Measurements from ENCODE around the gene POMP. TPM values are rescaled to one million over a fixed set of nuclear protein-coding genes. Genes with fewer than 3 reads are reported as not detected.

Gene POMP
- polyA plus RNA-seq, 3 donors = 31.3 to 153 (median 145) TPM

DNA sequence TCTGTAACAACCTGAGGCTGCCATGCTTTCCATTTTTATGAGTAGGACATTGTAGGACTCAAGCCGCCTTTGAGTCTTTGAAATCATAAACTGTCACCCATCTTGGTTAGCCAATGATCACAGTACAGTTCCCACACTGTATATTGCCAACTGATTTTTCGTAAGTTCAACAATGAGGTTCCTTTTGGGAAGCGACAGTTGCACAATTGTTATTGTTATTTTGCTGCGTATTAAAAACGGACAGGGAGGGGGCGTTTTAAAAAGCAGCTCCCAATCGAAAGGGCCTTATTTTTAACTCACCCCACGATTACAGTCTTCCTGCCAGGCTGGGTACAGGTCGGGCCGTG, 59.2 kb downstream of the POMP start:
- TF ChIP-seq, protein P1, sequence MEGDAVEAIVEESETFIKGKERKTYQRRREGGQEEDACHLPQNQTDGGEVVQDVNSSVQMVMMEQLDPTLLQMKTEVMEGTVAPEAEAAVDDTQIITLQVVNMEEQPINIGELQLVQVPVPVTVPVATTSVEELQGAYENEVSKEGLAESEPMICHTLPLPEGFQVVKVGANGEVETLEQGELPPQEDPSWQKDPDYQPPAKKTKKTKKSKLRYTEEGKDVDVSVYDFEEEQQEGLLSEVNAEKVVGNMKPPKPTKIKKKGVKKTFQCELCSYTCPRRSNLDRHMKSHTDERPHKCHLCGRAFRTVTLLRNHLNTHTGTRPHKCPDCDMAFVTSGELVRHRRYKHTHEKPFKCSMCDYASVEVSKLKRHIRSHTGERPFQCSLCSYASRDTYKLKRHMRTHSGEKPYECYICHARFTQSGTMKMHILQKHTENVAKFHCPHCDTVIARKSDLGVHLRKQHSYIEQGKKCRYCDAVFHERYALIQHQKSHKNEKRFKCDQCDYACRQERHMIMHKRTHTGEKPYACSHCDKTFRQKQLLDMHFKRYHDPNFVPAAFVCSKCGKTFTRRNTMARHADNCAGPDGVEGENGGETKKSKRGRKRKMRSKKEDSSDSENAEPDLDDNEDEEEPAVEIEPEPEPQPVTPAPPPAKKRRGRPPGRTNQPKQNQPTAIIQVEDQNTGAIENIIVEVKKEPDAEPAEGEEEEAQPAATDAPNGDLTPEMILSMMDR (IDR thresholded peaks at IDR 0.05) = no peak
- Histone ChIP-seq H4K20me1 (ENCODE audit: insufficient read depth, low read length) (no peaks in the 10 kb centered on the region), H3K27ac (ENCODE audit: low read depth in 1 of 2, low read length in 2 of 2) (peak overlapping the region; percentile 97 to 100), H3K4me1 (ENCODE audit: control insufficient read depth in 1 of 2, insufficient read depth in 2 of 2, low read length in 2 of 2) (peaks cover 24 to 27% of the 10 kb centered on the region in 2 donors), H3K27me3 (ENCODE audit: control insufficient read depth in 2 of 2, insufficient read depth in 2 of 2, low read length in 2 of 2) (no peaks in the 10 kb centered on the region), H3K4me2 (replicated peaks; ENCODE audit: extremely low read depth, low read length, poor library complexity, severe bottlenecking) (peak overlapping the region; percentile 83), H3K9ac (ENCODE audit: insufficient read depth, low read length, poor library complexity, severe bottlenecking) (peak overlapping the region; percentile 93), H3K4me3 (replicated peaks in 1 of 3; ENCODE audit: low read depth in 2 of 3, low read length in 3 of 3) (peak overlapping the region; percentile 78 to 89 (median 80)), H2AFZ (ENCODE audit: insufficient read depth, low read depth, low read length, poor library complexity, severe bottlenecking) (peak overlapping the region; percentile 89), H3K79me2 (ENCODE audit: insufficient read depth, low read length) (peaks cover 6% of the 10 kb centered on the region), H3K9me3 (replicated peaks in 1 of 2; ENCODE audit: control insufficient read depth in 1 of 2, insufficient read depth in 1 of 2, low read length in 2 of 2) (no peaks in the 10 kb centered on the region), H3K36me3 (replicated peaks in 1 of 2; ENCODE audit: control insufficient read depth in 1 of 2, insufficient read depth in 2 of 2, low read length in 2 of 2) (peaks cover 6 to 7% of the 10 kb centered on the region in 2 donors)
- Mint-ChIP-seq H3K4me1 (peaks cover 27% of the 10 kb centered on the region), H3K36me3 (peaks cover 16 to 20% of the 10 kb centered on the region in 2 donors), H3K27ac (peak overlapping the region; percentile 91 to 98 (median 97)), H3K27me3 (ENCODE audit: low read depth in 3 of 3) (peaks cover 2 to 4% (median 3%) of the 10 kb centered on the region in 3 donors), H3K9me3 (no peaks in the 10 kb centered on the region), H3K4me3 (peak overlapping the region; percentile 87 to 98)
- DNase-seq = peak; percentile 47 to 63 (median 56)
- intact Hi-C loops (cut with micrococcal nuclease) = loop anchor here in 1 of 2 donors (5.0 to 10.0 kb wide), 2 partner anchors 46 to 63 kb away; partner anchors contain the start of gene POMP
- WGBS (ENCODE audit: insufficient coverage) = 0% methylated on average over 4 of the region's 10 CpGs

DNA sequence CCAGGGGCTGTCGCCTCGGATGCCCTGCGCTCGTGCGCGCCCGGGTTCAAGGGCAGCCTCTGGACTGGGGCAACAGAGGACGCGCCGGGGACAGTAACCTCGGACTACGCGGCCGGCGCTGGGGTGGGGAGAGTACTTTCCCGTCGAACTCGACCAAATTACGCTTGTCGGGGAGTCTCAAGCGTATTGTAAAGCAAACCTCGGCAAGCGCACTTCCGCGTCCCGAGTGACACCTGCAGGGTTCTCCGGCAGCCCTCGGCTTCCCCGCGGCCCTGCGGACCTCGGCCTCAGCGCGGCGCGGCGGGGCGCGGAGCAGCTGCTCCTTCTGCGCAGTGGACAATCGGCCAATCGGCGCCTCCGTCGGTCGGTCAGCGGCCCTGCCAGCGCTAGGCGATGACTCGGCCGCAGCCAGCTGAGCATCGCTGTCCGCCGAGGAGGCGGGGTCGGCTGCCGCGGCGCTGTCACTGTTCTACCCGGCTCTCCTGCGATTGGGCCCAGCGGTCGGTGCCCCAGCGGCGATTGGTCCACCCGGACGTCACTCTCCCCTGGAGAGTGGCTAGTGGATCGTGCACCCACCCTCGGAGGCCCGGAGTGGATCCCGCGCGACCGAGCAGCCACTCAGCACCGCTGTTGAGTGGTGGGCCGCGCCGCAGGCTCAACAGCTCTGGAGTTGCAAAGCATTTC, 59.8 kb downstream of the POMP start, which contains the start of gene SLC46A3:
SLC46A3 (minus strand) TSS at position 428 of the 684 bp plus-strand sequence. CDS start 972 bp downstream, outside the sequence.
- Mint-ChIP-seq H3K36me3 (peaks cover 12 to 20% of the 10 kb centered on the region in 2 donors), H3K4me3 (peak within 1 kb of the TSS; percentile 87 to 98), H3K27ac (peak within 1 kb of the TSS; percentile 91 to 98 (median 97)), H3K27me3 (ENCODE audit: low read depth in 3 of 3) (peaks cover 2 to 5% (median 3%) of the 10 kb centered on the region in 3 donors), H3K4me1 (peaks cover 27% of the 10 kb centered on the region), H3K9me3 (no peaks in the 10 kb centered on the region)
- H3K79me2 ChIP-seq (ENCODE audit: insufficient read depth, low read length) = peaks cover 6% of the 10 kb centered on the region
- no peaks in the 10 kb centered on the region for H4K20me1 ChIP-seq (ENCODE audit: insufficient read depth, low read length)
- peak within 1 kb of the TSS; percentile 89 for H2AFZ ChIP-seq (ENCODE audit: insufficient read depth, low read depth, low read length, poor library complexity, severe bottlenecking)
- intact Hi-C loops (cut with micrococcal nuclease) = loop anchor here in 1 of 2 donors (5.0 to 10.0 kb wide), 2 partner anchors 46 to 64 kb away; partner anchors contain the start of gene POMP
- H3K4me1 ChIP-seq (ENCODE audit: control insufficient read depth in 1 of 2, insufficient read depth in 2 of 2, low read length in 2 of 2) = peaks cover 24 to 27% of the 10 kb centered on the region in 2 donors
- no peaks in the 10 kb centered on the region for H3K27me3 ChIP-seq (ENCODE audit: control insufficient read depth in 2 of 2, insufficient read depth in 2 of 2, low read length in 2 of 2)
- under 1% methylated on average over 75 of the region's 78 CpGs for WGBS (ENCODE audit: insufficient coverage)
- H3K4me3 ChIP-seq (replicated peaks in 1 of 3; ENCODE audit: low read depth in 2 of 3, low read length in 3 of 3) = peak within 1 kb of the TSS; percentile 78 to 89 (median 80)
- peaks cover 2 to 4% of the 10 kb centered on the region in 2 donors for H3K36me3 ChIP-seq (replicated peaks in 1 of 2; ENCODE audit: control insufficient read depth in 1 of 2, insufficient read depth in 2 of 2, low read length in 2 of 2)
- H3K9ac ChIP-seq (ENCODE audit: insufficient read depth, low read length, poor library complexity, severe bottlenecking) = peak within 1 kb of the TSS; percentile 93
- H3K4me2 ChIP-seq (replicated peaks; ENCODE audit: extremely low read depth, low read length, poor library complexity, severe bottlenecking) = peak within 1 kb of the TSS; percentile 83
- peak within 1 kb of the TSS; percentile 97 to 100 for H3K27ac ChIP-seq (ENCODE audit: low read depth in 1 of 2, low read length in 2 of 2)
- H3K9me3 ChIP-seq (replicated peaks in 1 of 2; ENCODE audit: control insufficient read depth in 1 of 2, insufficient read depth in 1 of 2, low read length in 2 of 2) = no peaks in the 10 kb centered on the region
- DNase-seq = peak; percentile 98
- TF ChIP-seq, protein P1 (IDR thresholded peaks at IDR 0.05) = no peak
